HEK293 (cell line): ENCODE measurements around the gene DIP2C.

ENCODE experiments used
- CTCF ChIA-PET: fragments of 350-600 bp; formaldehyde crosslinking; extraction: SDS; loops from one replicate; lab custom pipeline; 2021; ENCODE audit warnings: antibody characterized with exemption; lab: Yijun Ruan, JAX
- POLR2A ChIA-PET: fragments of 300-600 bp; formaldehyde crosslinking; extraction: SDS; loops from one replicate; lab custom pipeline; 2020; ENCODE audit warnings: antibody characterized with exemption, inconsistent platforms; lab: Yijun Ruan, JAX
- H3K27ac ChIP-seq: fragments of 200-500 bp; sonication (Bioruptor generic); 2 replicates; pipeline ENCODE4 v1.5.1; 2014; ENCODE audit warnings: low read depth, low read length, control low read depth, inconsistent platforms; ENCODE audit errors: extremely low read depth
- H3K36me3 ChIP-seq, 2 experiments: fragments of 200-500 bp in 1 of 2; sonication (Bioruptor generic) in 1 of 2; 1 replicate in 1 of 2; 2 replicates in 1 of 2; pipeline ENCODE4 v1.5.1; 2014 to 2017; ENCODE audit warnings: inconsistent platforms in 2 of 2, low read length in 2 of 2; ENCODE audit not compliant: control insufficient read depth in 2 of 2, insufficient read depth in 1 of 2
- H3K4me1 ChIP-seq: fragments of 200-500 bp; sonication (Bioruptor generic); 2 replicates; pipeline ENCODE4 v1.5.1; 2014; ENCODE audit warnings: mild to moderate bottlenecking, low read length, inconsistent platforms; ENCODE audit not compliant: control insufficient read depth, insufficient read depth
- H3K4me3 ChIP-seq: 2 replicates; pipeline ENCODE4 v1.5.1; 2011; ENCODE audit warnings: low read depth, mild to moderate bottlenecking, control low read depth, low read length, moderate library complexity
- H3K9me3 ChIP-seq: fragments of 200-500 bp; sonication (Bioruptor generic); 2 replicates; pipeline ENCODE4 v1.5.1; 2014; ENCODE audit warnings: low read depth, low read length, inconsistent platforms; ENCODE audit not compliant: control insufficient read depth, insufficient read depth
- BCL11A ChIP-seq: fragments of 450-650 bp; formaldehyde crosslinking; IDR thresholded peaks from 2 replicates; pipeline ENCODE4 v1.5.1; 2016; ENCODE audit warnings: low read depth, missing biosample characterization, missing genetic modification characterization
- EGR2 ChIP-seq: fragments of 450-650 bp; formaldehyde crosslinking; IDR thresholded peaks from 2 replicates; pipeline ENCODE4 v1.5.1; 2016; ENCODE audit warnings: low read depth, missing biosample characterization, missing genetic modification characterization
- ELK4 ChIP-seq: IDR thresholded peaks from 2 replicates; pipeline ENCODE4 v1.6.1; 2011; ENCODE audit warnings: mild to moderate bottlenecking, low read depth, low read length, borderline replicate concordance
- FEZF1 ChIP-seq: fragments of 450-650 bp; formaldehyde crosslinking; IDR thresholded peaks from 2 replicates; pipeline ENCODE4 v1.5.1; 2016; ENCODE audit warnings: missing biosample characterization, missing genetic modification characterization
- GLI2 ChIP-seq: fragments of 450-650 bp; formaldehyde crosslinking; IDR thresholded peaks from 2 replicates; pipeline ENCODE4; 2017; ENCODE audit warnings: missing biosample characterization, missing genetic modification characterization, low read depth, borderline replicate concordance
- HOXD13 ChIP-seq: sonication (generic); formaldehyde crosslinking; IDR thresholded peaks from 2 replicates; pipeline ENCODE4 v1.8.0; 2022; ENCODE audit warnings: missing genetic modification reagents, borderline replicate concordance
- MYNN ChIP-seq: fragments of 450-650 bp; formaldehyde crosslinking; IDR thresholded peaks from 2 replicates; pipeline ENCODE4 v1.5.1; 2016; ENCODE audit warnings: missing biosample characterization, missing genetic modification characterization, borderline replicate concordance
- ZFP41 ChIP-seq: fragments of 450-650 bp; formaldehyde crosslinking; IDR thresholded peaks from 2 replicates; pipeline ENCODE4 v1.5.1; 2016; ENCODE audit warnings: missing biosample characterization, missing genetic modification characterization, borderline replicate concordance
- ZNF16 ChIP-seq: fragments of 450-650 bp; formaldehyde crosslinking; IDR thresholded peaks from 2 replicates; pipeline ENCODE4 v1.5.1; 2016; ENCODE audit warnings: low read depth, missing biosample characterization, missing genetic modification characterization
- ZNF184 ChIP-seq: fragments of 450-650 bp; IDR thresholded peaks from 2 replicates; pipeline ENCODE4 v1.5.1; 2018; ENCODE audit warnings: missing biosample characterization, mild to moderate bottlenecking, missing genetic modification characterization
- ZNF302 ChIP-seq: fragments of 450-650 bp; formaldehyde crosslinking; IDR thresholded peaks from 2 replicates; pipeline ENCODE4 v1.5.1; 2016; ENCODE audit warnings: missing biosample characterization, missing genetic modification characterization, low read depth
- ZNF350 ChIP-seq: fragments of 450-650 bp; formaldehyde crosslinking; IDR thresholded peaks from 2 replicates; pipeline ENCODE4 v1.5.0; 2017; ENCODE audit warnings: missing biosample characterization, mild to moderate bottlenecking, missing genetic modification characterization
- ZNF354C ChIP-seq: fragments of 450-650 bp; formaldehyde crosslinking; IDR thresholded peaks from 2 replicates; pipeline ENCODE4 v1.5.1; 2016; ENCODE audit warnings: missing biosample characterization, missing genetic modification characterization, low read depth, borderline replicate concordance
- ZNF394 ChIP-seq: fragments of 450-650 bp; formaldehyde crosslinking; IDR thresholded peaks from 2 replicates; pipeline ENCODE4 v1.5.1; 2016; ENCODE audit warnings: missing biosample characterization, missing genetic modification characterization, mild to moderate bottlenecking, moderate library complexity, borderline replicate concordance
- ZNF48 ChIP-seq: fragments of 450-650 bp; formaldehyde crosslinking; IDR thresholded peaks from 2 replicates; pipeline ENCODE4 v1.5.1; 2016; ENCODE audit warnings: missing biosample characterization, missing genetic modification characterization
- ZNF571 ChIP-seq: fragments of 450-650 bp; formaldehyde crosslinking; IDR thresholded peaks from 2 replicates; pipeline ENCODE4 v1.5.0; 2017; ENCODE audit warnings: missing biosample characterization, missing genetic modification characterization
- ZNF621 ChIP-seq: fragments of 450-650 bp; formaldehyde crosslinking; IDR thresholded peaks from 2 replicates; pipeline ENCODE4 v1.5.1; 2017; ENCODE audit warnings: missing biosample characterization, missing genetic modification characterization
- ZNF654 ChIP-seq: fragments of 450-650 bp; formaldehyde crosslinking; IDR thresholded peaks from 2 replicates; pipeline ENCODE4 v1.5.1; 2016; ENCODE audit warnings: low read depth, missing biosample characterization, missing genetic modification characterization
- ZNF658 ChIP-seq: fragments of 450-650 bp; formaldehyde crosslinking; IDR thresholded peaks from 2 replicates; pipeline ENCODE4; 2016; ENCODE audit warnings: missing biosample characterization, missing genetic modification characterization
- ZNF677 ChIP-seq: fragments of 450-650 bp; IDR thresholded peaks from 2 replicates; pipeline ENCODE4 v1.5.0; 2018; ENCODE audit warnings: missing biosample characterization, mild to moderate bottlenecking, missing genetic modification characterization, moderate library complexity
- ZNF792 ChIP-seq: fragments of 450-650 bp; formaldehyde crosslinking; IDR thresholded peaks from 2 replicates; pipeline ENCODE4 v1.5.1; 2016; ENCODE audit warnings: missing biosample characterization, missing genetic modification characterization
- ZSCAN18 ChIP-seq: fragments of 450-650 bp; formaldehyde crosslinking; IDR thresholded peaks from 2 replicates; pipeline ENCODE4 v1.5.1; 2016; ENCODE audit warnings: missing biosample characterization, missing genetic modification characterization
- ZSCAN30 ChIP-seq: fragments of 450-650 bp; IDR thresholded peaks from 2 replicates; pipeline ENCODE4 v1.5.1; 2018; ENCODE audit warnings: missing biosample characterization, mild to moderate bottlenecking, missing genetic modification characterization, moderate library complexity
- TF ChIP-seq, protein P1 (sequence below): fragments of 450-650 bp; formaldehyde crosslinking; conservative IDR thresholded peaks from 2 replicates; pipeline ENCODE4 v1.5.1; 2016; ENCODE audit warnings: low read depth, missing biosample characterization, missing genetic modification characterization

DIP2C gene

GRCh38 chr10:508726-509125, 180.7 kb downstream of the DIP2C start (continued):
- TF ChIP-seq ZNF354C (no peak), ZNF677 (tag by site-specific recombination) (no peak), ZNF621 (tag by site-specific recombination) (no peak)

- Histone ChIP-seq H3K4me1 (no peaks in the 10 kb centered on the region), H3K9me3 (no peaks in the 10 kb centered on the region), H3K36me3 (peaks cover 0 to 6% of the 10 kb centered on the region in 2 experiments; a peak in 1 of 3 replicates), H3K27ac (no peak overlapping the region), H3K4me3 (no peak overlapping the region)
- ChIA-PET CTCF (no interaction called here), POLR2A (no interaction called here)
- no peak for TF ChIP-seq GLI2 (tag by site-specific recombination)
- TF ChIP-seq ZFP41 (tag by site-specific recombination) = no peak
- no peak for TF ChIP-seq FEZF1
- TF ChIP-seq ZSCAN30 (tag by site-specific recombination) = no peak
- TF ChIP-seq ZNF677 (tag by site-specific recombination) = no peak
- no peak for TF ChIP-seq ZNF654 (tag by site-specific recombination)
- no peak for TF ChIP-seq BCL11A
- TF ChIP-seq, protein P1, sequence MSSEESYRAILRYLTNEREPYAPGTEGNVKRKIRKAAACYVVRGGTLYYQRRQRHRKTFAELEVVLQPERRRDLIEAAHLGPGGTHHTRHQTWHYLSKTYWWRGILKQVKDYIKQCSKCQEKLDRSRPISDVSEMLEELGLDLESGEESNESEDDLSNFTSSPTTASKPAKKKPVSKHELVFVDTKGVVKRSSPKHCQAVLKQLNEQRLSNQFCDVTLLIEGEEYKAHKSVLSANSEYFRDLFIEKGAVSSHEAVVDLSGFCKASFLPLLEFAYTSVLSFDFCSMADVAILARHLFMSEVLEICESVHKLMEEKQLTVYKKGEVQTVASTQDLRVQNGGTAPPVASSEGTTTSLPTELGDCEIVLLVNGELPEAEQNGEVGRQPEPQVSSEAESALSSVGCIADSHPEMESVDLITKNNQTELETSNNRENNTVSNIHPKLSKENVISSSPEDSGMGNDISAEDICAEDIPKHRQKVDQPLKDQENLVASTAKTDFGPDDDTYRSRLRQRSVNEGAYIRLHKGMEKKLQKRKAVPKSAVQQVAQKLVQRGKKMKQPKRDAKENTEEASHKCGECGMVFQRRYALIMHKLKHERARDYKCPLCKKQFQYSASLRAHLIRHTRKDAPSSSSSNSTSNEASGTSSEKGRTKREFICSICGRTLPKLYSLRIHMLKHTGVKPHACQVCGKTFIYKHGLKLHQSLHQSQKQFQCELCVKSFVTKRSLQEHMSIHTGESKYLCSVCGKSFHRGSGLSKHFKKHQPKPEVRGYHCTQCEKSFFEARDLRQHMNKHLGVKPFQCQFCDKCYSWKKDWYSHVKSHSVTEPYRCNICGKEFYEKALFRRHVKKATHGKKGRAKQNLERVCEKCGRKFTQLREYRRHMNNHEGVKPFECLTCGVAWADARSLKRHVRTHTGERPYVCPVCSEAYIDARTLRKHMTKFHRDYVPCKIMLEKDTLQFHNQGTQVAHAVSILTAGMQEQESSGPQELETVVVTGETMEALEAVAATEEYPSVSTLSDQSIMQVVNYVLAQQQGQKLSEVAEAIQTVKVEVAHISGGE (tag by site-specific recombination) = no peak
- TF ChIP-seq ZNF792 (tag by site-specific recombination) = no peak
- no peak for TF ChIP-seq ZSCAN18
- no peak for TF ChIP-seq HOXD13 (CRISPR knock-in tag)
- TF ChIP-seq ZNF658 (tag by site-specific recombination) = no peak
- TF ChIP-seq ELK4 = no peak
- TF ChIP-seq MYNN (tag by site-specific recombination) = no peak
- TF ChIP-seq ZNF48 (tag by site-specific recombination) = no peak
- TF ChIP-seq ZNF350 (tag by site-specific recombination) = no peak
Observed at GRCh38 chr10:507908-508444, 181.5 kb downstream of the DIP2C start.

DNA sequence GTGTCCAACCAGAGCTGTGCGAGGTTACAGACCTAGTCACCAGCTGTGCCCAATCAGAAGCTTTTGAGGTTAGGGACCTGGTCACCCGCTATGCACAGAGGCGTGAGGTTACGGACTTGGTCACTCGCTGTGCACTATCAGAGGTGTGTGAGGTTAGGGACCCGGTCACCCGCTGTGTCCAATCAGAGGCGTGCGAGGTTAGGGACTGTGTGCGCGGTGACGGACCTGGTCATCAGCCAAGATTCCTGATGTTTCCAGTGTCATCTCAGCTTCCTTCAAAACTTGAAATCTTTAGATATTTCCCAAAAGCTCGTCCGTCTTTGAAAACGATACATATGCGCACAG, 182.1 kb downstream of the DIP2C start:
- POLR2A ChIA-PET = no interaction called here
- Histone ChIP-seq H3K9me3 (no peaks in the 10 kb centered on the region), H3K36me3 (peaks cover 0 to 6% of the 10 kb centered on the region in 2 experiments; a peak in 1 of 3 replicates), H3K4me3 (no peak overlapping the region)
- TF ChIP-seq ZNF16 (tag by site-specific recombination) (no peak), ZNF184 (tag by site-specific recombination) (no peak), ZNF394 (tag by site-specific recombination) (no peak), ZNF302 (tag by site-specific recombination) (no peak), EGR2 (tag by site-specific recombination) (no peak), ZNF571 (tag by site-specific recombination) (no peak)
- TF ChIP-seq, all 188 proteins: peak for 0
- CTCF ChIA-PET = no interaction called here
- Histone ChIP-seq H3K4me1 (no peaks in the 10 kb centered on the region), H3K27ac (no peak overlapping the region)
